GM18508 (cell line): ENCODE measurements around the gene SKIL.
A peak's percentile ranks its signal among the peaks of the same experiment; 100 is the strongest.

Source experiments
- ATAC-seq: cut with Tn5 transposase; IDR thresholded peaks from one replicate; pipeline ENCODE4 v1.9.1; 2021; ENCODE audit warnings: moderate number of reproducible peaks; ENCODE audit not compliant: insufficient read depth, unreplicated experiment

The SKIL gene

DNA sequence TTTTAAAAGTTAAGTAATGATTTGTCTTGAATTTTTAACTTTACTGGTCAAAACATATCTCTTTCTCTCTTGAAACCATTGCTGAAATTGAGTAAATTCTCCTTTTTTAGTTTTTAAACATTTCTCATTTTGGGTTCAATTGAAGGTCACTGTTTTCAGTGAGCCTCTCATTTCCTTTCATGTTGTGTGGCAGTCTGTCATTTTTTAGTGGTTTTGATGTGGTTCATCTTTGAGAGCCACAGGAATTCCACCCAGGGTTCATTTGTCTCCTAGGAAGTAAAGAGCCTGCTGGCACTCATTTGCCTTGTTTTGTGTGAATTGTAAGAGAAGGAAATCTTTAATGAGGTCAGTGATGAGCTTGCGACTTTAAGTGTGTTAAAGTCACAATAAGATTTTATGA, 71.5 kb downstream of the SKIL start:
- ATAC-seq, result peak; percentile 55

DNA sequence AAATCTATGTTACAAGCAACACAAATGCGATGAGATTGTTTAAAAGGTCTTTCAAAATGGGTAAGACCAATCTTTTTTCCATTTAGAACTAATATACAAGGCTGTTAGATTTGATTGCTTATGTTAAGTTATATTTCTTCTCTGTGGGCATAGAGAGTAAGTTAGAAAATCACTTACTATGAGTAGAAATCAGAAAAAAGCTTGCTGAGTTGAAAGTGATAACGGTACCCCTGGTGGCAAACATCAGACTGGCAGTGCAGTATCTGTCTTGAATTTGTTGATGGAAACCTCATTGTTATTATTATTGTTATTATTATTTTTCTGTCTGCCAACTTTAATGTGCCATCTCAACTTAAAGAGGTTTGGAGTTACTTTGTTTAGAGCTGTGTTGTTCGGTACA, 73.5 kb downstream of the SKIL start:
- no peak for ATAC-seq

DNA sequence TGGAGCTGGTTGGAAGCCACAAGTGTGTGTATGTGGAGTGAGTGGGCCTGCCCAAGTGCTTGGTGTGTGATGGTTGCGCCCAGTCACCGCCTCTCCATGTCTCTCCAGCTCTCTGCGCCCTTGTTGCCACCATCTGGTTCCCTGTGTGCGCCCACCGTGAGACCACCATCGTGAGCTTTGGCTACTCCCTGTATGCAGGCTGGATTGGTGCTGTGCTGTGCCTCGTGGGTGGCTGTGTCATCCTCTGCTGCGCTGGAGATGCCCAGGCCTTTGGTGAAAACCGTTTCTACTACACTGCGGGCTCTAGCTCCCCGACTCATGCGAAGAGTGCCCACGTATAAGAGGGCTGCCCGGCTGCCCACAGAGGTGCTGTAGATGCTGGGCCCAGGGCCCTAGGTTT, 74.9 kb downstream of the SKIL start:
- no peak for ATAC-seq

GRCh38 chr3:170436697-170437096, 79.2 kb downstream of the SKIL start:
- ATAC-seq, result no peak

DNA sequence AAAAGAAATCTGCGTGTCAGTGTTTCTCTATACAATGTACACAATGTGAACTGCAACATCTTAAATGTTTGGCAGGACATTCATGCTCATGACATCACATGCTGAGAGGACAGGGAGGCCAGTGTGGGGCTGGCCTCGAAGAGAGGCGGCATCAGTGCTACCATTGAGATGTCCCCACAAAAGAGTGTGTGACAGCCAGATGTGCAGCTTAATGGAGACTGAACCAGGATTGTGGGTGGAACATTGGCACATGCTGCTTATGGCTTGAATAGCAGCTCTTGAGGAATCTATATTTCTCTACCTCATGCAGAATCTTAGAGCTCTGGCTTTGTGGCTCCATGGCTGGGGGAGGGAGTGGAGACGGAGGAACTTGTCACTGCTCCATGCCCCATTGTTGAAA, 79.7 kb downstream of the SKIL start:
- no peak for ATAC-seq

DNA sequence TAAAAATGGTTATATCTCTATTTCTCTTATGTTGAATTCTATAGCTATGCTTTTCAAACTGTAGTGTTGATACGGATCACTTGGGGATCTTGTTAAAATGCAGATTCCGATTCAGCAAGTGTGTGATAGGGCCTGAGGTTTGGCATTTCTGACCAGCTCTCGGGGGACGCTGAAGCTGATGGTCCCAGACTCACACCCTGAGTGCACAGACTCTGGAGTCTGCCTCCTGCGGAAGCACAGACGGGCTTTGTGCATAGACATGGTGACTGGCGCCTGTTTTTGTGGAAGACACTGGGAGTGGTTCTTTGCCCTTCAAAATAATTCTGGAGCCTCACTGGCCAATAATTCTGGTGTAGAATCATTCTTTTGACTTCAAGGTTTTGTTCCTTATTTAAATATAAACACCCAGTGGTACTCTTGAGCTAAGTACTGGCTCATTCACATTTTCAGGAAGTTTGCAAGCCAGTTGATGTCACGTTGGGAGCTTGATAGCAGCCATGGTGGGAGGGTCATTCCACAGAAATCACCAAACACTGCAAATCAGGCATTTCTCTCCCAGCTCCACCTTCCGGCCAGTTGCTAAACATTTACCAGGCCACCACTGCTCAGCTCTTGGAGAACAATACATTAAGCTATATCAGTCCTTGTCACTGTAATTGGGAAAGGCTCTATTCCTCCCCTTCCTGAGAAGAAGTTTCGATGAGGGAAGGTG, 80.3 kb downstream of the SKIL start:
- ATAC-seq, result no peak

GRCh38 chr3:170438836-170439235, 81.3 kb downstream of the SKIL start:
- ATAC-seq, result no peak

GRCh38 chr3:170440344-170440743, 82.8 kb downstream of the SKIL start:
- no peak for ATAC-seq

DNA sequence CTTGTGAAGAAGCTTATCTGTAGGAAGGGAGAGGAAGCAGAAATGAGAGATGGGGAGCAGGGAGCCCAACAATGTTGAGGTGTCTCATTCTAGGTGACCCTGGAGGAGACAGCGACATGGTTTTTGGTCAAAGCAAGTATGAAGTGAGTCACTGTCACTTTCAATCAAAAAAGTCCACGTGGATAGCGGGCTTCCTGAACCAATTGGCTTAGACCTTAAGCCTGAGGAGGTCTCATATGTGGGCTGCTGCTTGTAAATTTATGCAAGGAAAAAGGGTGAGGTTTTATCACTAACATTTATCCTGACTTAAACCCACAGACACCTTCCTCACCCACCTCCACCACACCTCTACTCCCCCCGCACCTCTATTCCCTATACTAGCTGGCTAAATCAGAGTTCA, 83.9 kb downstream of the SKIL start:
- no peak for ATAC-seq

DNA sequence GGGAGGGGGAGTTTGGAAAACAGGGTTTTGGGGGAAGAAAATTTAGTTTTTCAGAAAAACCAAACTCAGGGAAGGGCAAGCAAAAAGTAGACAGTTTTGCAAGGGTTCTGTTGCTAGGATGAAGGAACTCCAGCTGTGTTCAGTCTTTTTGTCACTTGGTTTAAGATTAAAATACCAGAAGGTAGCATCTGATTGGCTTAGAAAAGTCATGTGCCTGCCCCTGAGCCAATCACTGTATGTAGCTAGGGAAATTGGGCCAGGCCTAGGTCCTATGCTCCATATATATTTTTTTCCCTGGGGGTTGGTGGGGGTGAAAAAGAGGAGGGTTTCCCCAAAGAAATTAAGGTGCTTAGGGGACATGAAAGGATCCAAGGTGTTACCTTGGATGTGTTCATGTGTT, 85.4 kb downstream of the SKIL start:
- no peak for ATAC-seq

DNA sequence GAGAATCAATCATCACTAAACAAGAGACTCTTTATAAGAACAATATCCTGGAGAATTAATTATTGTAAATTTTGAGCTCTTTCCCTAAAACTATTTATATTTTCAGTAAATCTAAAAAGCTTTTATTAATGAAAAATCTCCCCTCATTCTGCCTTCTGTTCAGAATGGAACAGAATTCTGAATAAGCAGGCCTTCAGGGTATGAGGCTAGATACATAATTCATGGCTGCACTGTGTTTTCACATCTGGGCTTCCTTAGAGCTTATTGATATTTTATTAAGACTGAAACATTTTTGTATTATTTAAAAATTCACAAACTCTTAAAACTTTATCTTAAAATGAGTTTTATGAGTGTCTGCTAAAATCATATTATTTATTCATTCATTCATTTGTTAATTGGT, 85.9 kb downstream of the SKIL start:
- no peak for ATAC-seq
